ENCODE results near the gene SLC12A8. TPM values are rescaled to one million over a fixed set of nuclear protein-coding genes. Genes with fewer than 3 reads are reported as not detected.

SLC12A8 gene
- total and polyA plus RNA-seq, 10 of the 15 experiments (the other 5 are each of a cell fraction or from before 2014, with no cell fraction given) = 2.5 to 71.6 (median 50.1) TPM

GRCh38 chr3:125136515-125136914 is 76.0 kb downstream of the SLC12A8 start:
- Histone ChIP-seq H3K9me3 (replicated peaks; ENCODE audit: control insufficient read depth, insufficient read depth, low read length) (no peaks in the 10 kb centered on the region; the same call in 2 of the 3 replicates), H3K4me1 (ENCODE audit: control insufficient read depth, insufficient read depth, low read length) (peaks cover 89% of the 10 kb centered on the region), H4K20me1 (ENCODE audit: control insufficient read depth, insufficient read depth) (no peaks in the 10 kb centered on the region), H3K4me3 (no peak overlapping the region), H3K79me2 (ENCODE audit: control insufficient read depth, insufficient read depth, low read length) (no peaks in the 10 kb centered on the region), H3K36me3 (ENCODE audit: control insufficient read depth in 2 of 2, insufficient read depth in 2 of 2, low read length in 1 of 2) (no peaks in the 10 kb centered on the region), H3K4me2 (ENCODE audit: control insufficient read depth, insufficient read depth) (peak overlapping the region; percentile 56), H3K27me3 (replicated peaks in 1 of 2; ENCODE audit: control insufficient read depth in 2 of 2, insufficient read depth in 2 of 2, low read length in 1 of 2) (no peaks in the 10 kb centered on the region), H2AFZ (ENCODE audit: control insufficient read depth, low read depth, low read length) (peak overlapping the region; percentile 43), H3K9ac (ENCODE audit: control insufficient read depth, insufficient read depth, low read length) (0 out of 2 replicates have a peak overlapping the region, but pooled peaks have one; percentile 44), H3K27ac (ENCODE audit: control insufficient read depth, insufficient read depth) (peak overlapping the region; percentile 73)
- BruUV-seq (replicated peaks) = no TSS peak
- ChIA-PET RAD21 (ENCODE audit: unreplicated experiment) (interaction anchor here (0.6 to 12.0 kb wide), 2 partner anchors 16 to 78 kb away, joined by 3 to 106 read pairs; no protein-coding TSS in a partner anchor), CTCF (interaction anchor here (0.9 to 1.7 kb wide), 7 partner anchors 7 to 141 kb away, joined by 3 to 4 read pairs (median 3); no protein-coding TSS in a partner anchor), POLR2A (interaction anchor here (1.1 to 2.8 kb wide), 2 partner anchors 14 to 16 kb away, joined by 4 to 11 read pairs; no protein-coding TSS in a partner anchor), SMC1A (ENCODE audit: uncharacterized antibody, unreplicated experiment) (interaction anchor here (0.9 to 6.2 kb wide), 5 partner anchors 10 to 64 kb away, joined by 3 to 91 read pairs (median 6); no protein-coding TSS in a partner anchor)
- WGBS (ENCODE audit: insufficient coverage, insufficient replicate concordance, low lambda C conversion rate, missing lambda C conversion rate) = 8% methylated on average over 4 of the region's 4 CpGs
- FAIRE-seq (no peak), DNase-seq (ENCODE audit: low read depth, low spot score) (no peak), ATAC-seq (peak; percentile 46)
- in situ Hi-C loops (cut with MboI) = no loop called here
- intact Hi-C loops (cut with micrococcal nuclease; ENCODE audit: unreplicated experiment) = no loop called here
- TF ChIP-seq SRF (IDR thresholded peaks at IDR 0.05; ENCODE audit: low read depth in 2 of 2, low read length in 2 of 2) = no peak
- peak; percentile 77; the same call in 1 of the 2 replicates for TF ChIP-seq MTA3 (IDR thresholded peaks at IDR 0.05; ENCODE audit: borderline replicate concordance, low read length)
- no peak for TF ChIP-seq EGR1 (IDR thresholded peaks at IDR 0.05; ENCODE audit: borderline replicate concordance in 1 of 2, low read depth in 2 of 2, low read length in 2 of 2)
- TF ChIP-seq ZBED1 (IDR thresholded peaks at IDR 0.05; ENCODE audit: borderline replicate concordance) = no peak
- TF ChIP-seq, protein P1, sequence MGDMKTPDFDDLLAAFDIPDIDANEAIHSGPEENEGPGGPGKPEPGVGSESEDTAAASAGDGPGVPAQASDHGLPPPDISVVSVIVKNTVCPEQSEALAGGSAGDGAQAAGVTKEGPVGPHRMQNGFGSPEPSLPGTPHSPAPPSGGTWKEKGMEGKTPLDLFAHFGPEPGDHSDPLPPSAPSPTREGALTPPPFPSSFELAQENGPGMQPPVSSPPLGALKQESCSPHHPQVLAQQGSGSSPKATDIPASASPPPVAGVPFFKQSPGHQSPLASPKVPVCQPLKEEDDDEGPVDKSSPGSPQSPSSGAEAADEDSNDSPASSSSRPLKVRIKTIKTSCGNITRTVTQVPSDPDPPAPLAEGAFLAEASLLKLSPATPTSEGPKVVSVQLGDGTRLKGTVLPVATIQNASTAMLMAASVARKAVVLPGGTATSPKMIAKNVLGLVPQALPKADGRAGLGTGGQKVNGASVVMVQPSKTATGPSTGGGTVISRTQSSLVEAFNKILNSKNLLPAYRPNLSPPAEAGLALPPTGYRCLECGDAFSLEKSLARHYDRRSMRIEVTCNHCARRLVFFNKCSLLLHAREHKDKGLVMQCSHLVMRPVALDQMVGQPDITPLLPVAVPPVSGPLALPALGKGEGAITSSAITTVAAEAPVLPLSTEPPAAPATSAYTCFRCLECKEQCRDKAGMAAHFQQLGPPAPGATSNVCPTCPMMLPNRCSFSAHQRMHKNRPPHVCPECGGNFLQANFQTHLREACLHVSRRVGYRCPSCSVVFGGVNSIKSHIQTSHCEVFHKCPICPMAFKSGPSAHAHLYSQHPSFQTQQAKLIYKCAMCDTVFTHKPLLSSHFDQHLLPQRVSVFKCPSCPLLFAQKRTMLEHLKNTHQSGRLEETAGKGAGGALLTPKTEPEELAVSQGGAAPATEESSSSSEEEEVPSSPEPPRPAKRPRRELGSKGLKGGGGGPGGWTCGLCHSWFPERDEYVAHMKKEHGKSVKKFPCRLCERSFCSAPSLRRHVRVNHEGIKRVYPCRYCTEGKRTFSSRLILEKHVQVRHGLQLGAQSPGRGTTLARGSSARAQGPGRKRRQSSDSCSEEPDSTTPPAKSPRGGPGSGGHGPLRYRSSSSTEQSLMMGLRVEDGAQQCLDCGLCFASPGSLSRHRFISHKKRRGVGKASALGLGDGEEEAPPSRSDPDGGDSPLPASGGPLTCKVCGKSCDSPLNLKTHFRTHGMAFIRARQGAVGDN (IDR thresholded peaks at IDR 0.05) = 0 out of 2 replicates have a peak, but pooled peaks have one; percentile 55
- TF ChIP-seq NFIC (IDR thresholded peaks at IDR 0.05; ENCODE audit: low read depth, low read length) = peak; percentile 89
- TF ChIP-seq ZNF384 (IDR thresholded peaks at IDR 0.05; ENCODE audit: borderline replicate concordance, low read depth, low read length) = no peak
- TF ChIP-seq, protein P2, sequence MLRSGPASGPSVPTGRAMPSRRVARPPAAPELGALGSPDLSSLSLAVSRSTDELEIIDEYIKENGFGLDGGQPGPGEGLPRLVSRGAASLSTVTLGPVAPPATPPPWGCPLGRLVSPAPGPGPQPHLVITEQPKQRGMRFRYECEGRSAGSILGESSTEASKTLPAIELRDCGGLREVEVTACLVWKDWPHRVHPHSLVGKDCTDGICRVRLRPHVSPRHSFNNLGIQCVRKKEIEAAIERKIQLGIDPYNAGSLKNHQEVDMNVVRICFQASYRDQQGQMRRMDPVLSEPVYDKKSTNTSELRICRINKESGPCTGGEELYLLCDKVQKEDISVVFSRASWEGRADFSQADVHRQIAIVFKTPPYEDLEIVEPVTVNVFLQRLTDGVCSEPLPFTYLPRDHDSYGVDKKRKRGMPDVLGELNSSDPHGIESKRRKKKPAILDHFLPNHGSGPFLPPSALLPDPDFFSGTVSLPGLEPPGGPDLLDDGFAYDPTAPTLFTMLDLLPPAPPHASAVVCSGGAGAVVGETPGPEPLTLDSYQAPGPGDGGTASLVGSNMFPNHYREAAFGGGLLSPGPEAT (IDR thresholded peaks at IDR 0.05; ENCODE audit: low read depth) = peak; percentile 86
- no peak for TF ChIP-seq PAX8 (IDR thresholded peaks at IDR 0.05)
- peak; percentile 93 for TF ChIP-seq JUNB (IDR thresholded peaks at IDR 0.05)
- peak; percentile 71; the same call in 1 of the 2 replicates for TF ChIP-seq MTA2 (IDR thresholded peaks at IDR 0.05; ENCODE audit: low read depth)
- peak; percentile 82 for TF ChIP-seq MEF2A (IDR thresholded peaks at IDR 0.05; ENCODE audit: insufficient read depth, low read depth, low read length)
- TF ChIP-seq CREB1 (IDR thresholded peaks at IDR 0.05; ENCODE audit: low read depth) = peak; percentile 57; the same call in 1 of the 2 replicates
- TF ChIP-seq JUND (IDR thresholded peaks at IDR 0.05; ENCODE audit: low read depth, low read length) = no peak; the same call in 1 of the 2 replicates
- TF ChIP-seq CHD2 (IDR thresholded peaks at IDR 0.05; ENCODE audit: borderline replicate concordance, low read depth, low read length) = 0 out of 2 replicates have a peak, but pooled peaks have one; percentile 5
- TF ChIP-seq IKZF1 (conservative IDR thresholded peaks at IDR 0.05) = peak; percentile 95
- no peak for TF ChIP-seq ESRRA (IDR thresholded peaks at IDR 0.05; ENCODE audit: low read length)
- peak; percentile 97 for TF ChIP-seq DPF2 (IDR thresholded peaks at IDR 0.05)
- peak; percentile 10; the same call in 1 of the 2 replicates for TF ChIP-seq PAX5 (IDR thresholded peaks at IDR 0.05; ENCODE audit: borderline replicate concordance, low read depth, low read length)
- peak; percentile 94 to 98 for TF ChIP-seq IKZF2 (IDR thresholded peaks at IDR 0.05)
